HEK293 (cell line): ENCODE results near the gene WDFY2.

Source experiments
- CTCF ChIA-PET: fragments of 350-600 bp; formaldehyde crosslinking; extraction: SDS; loops from one replicate; lab custom pipeline; 2021; ENCODE audit warnings: antibody characterized with exemption; lab: Yijun Ruan, JAX
- POLR2A ChIA-PET: fragments of 300-600 bp; formaldehyde crosslinking; extraction: SDS; loops from one replicate; lab custom pipeline; 2020; ENCODE audit warnings: antibody characterized with exemption, inconsistent platforms; lab: Yijun Ruan, JAX
- H3K27ac ChIP-seq: fragments of 200-500 bp; sonication (Bioruptor generic); 2 replicates; pipeline ENCODE4 v1.5.1; 2014; ENCODE audit warnings: low read depth, low read length, control low read depth, inconsistent platforms; ENCODE audit errors: extremely low read depth
- H3K36me3 ChIP-seq, 2 experiments: fragments of 200-500 bp in 1 of 2; sonication (Bioruptor generic) in 1 of 2; 1 replicate in 1 of 2; 2 replicates in 1 of 2; pipeline ENCODE4 v1.5.1; 2014 to 2017; ENCODE audit warnings: inconsistent platforms in 2 of 2, low read length in 2 of 2; ENCODE audit not compliant: control insufficient read depth in 2 of 2, insufficient read depth in 1 of 2
- H3K4me1 ChIP-seq: fragments of 200-500 bp; sonication (Bioruptor generic); 2 replicates; pipeline ENCODE4 v1.5.1; 2014; ENCODE audit warnings: mild to moderate bottlenecking, low read length, inconsistent platforms; ENCODE audit not compliant: control insufficient read depth, insufficient read depth
- H3K4me3 ChIP-seq: 2 replicates; pipeline ENCODE4 v1.5.1; 2011; ENCODE audit warnings: low read depth, mild to moderate bottlenecking, control low read depth, low read length, moderate library complexity
- H3K9me3 ChIP-seq: fragments of 200-500 bp; sonication (Bioruptor generic); 2 replicates; pipeline ENCODE4 v1.5.1; 2014; ENCODE audit warnings: low read depth, low read length, inconsistent platforms; ENCODE audit not compliant: control insufficient read depth, insufficient read depth
- GLIS2 ChIP-seq: fragments of 450-650 bp; formaldehyde crosslinking; IDR thresholded peaks from 2 replicates; pipeline ENCODE4 v1.5.1; 2016; ENCODE audit warnings: missing biosample characterization, missing genetic modification characterization
- HOXA7 ChIP-seq: sonication (generic); formaldehyde crosslinking; IDR thresholded peaks from 2 replicates; pipeline ENCODE4 v1.8.1; 2022; ENCODE audit warnings: missing genetic modification reagents, borderline replicate concordance
- KLF10 ChIP-seq: fragments of 450-650 bp; IDR thresholded peaks from 2 replicates; pipeline ENCODE4 v1.5.1; 2018; ENCODE audit warnings: missing biosample characterization, mild to moderate bottlenecking, missing genetic modification characterization
- KLF16 ChIP-seq: fragments of 450-650 bp; formaldehyde crosslinking; IDR thresholded peaks from 2 replicates; pipeline ENCODE4 v1.5.1; 2017; ENCODE audit warnings: missing biosample characterization, missing genetic modification characterization
- MYNN ChIP-seq: fragments of 450-650 bp; formaldehyde crosslinking; IDR thresholded peaks from 2 replicates; pipeline ENCODE4 v1.5.1; 2016; ENCODE audit warnings: missing biosample characterization, missing genetic modification characterization, borderline replicate concordance
- ZNF157 ChIP-seq: fragments of 450-650 bp; formaldehyde crosslinking; IDR thresholded peaks from 2 replicates; pipeline ENCODE4 v1.5.1; 2016; ENCODE audit warnings: missing biosample characterization, missing genetic modification characterization
- ZNF221 ChIP-seq: fragments of 450-650 bp; formaldehyde crosslinking; IDR thresholded peaks from 2 replicates; pipeline ENCODE4 v1.5.1; 2017; ENCODE audit warnings: missing biosample characterization, missing genetic modification characterization, borderline replicate concordance
- ZNF274 ChIP-seq, 2 experiments: fragments of 200-500 bp in 1 of 2; fragments of 450-650 bp in 1 of 2; sonication (Bioruptor generic) in 1 of 2; formaldehyde crosslinking in 1 of 2; IDR thresholded peaks; 2 replicates each; pipeline versions ENCODE4 v1.5.1 to v1.6.1; 2014 to 2016; ENCODE audit warnings: borderline replicate concordance in 1 of 2, inconsistent platforms in 1 of 2, low read length in 1 of 2, missing biosample characterization in 1 of 2, missing genetic modification characterization in 1 of 2
- ZNF394 ChIP-seq: fragments of 450-650 bp; formaldehyde crosslinking; IDR thresholded peaks from 2 replicates; pipeline ENCODE4 v1.5.1; 2016; ENCODE audit warnings: missing biosample characterization, missing genetic modification characterization, mild to moderate bottlenecking, moderate library complexity, borderline replicate concordance
- ZNF404 ChIP-seq: fragments of 450-650 bp; formaldehyde crosslinking; IDR thresholded peaks from 2 replicates; pipeline ENCODE4 v1.5.1; 2017; ENCODE audit warnings: missing biosample characterization, missing genetic modification characterization
- ZNF416 ChIP-seq: fragments of 450-650 bp; formaldehyde crosslinking; IDR thresholded peaks from 2 replicates; pipeline ENCODE4 v1.5.1; 2016; ENCODE audit warnings: missing biosample characterization, missing genetic modification characterization
- ZNF433 ChIP-seq: fragments of 450-650 bp; formaldehyde crosslinking; IDR thresholded peaks from 2 replicates; pipeline ENCODE4 v1.5.1; 2016; ENCODE audit warnings: missing biosample characterization, missing genetic modification characterization, low read depth
- ZNF501 ChIP-seq: fragments of 450-650 bp; formaldehyde crosslinking; IDR thresholded peaks from 2 replicates; pipeline ENCODE4 v1.5.1; 2016; ENCODE audit warnings: missing biosample characterization, missing genetic modification characterization
- TF ChIP-seq, protein P1 (sequence below): fragments of 450-650 bp; formaldehyde crosslinking; conservative IDR thresholded peaks from 2 replicates; pipeline ENCODE4 v1.5.1; 2016; ENCODE audit warnings: low read depth, missing biosample characterization, missing genetic modification characterization
- TF ChIP-seq, protein P2 (sequence below): fragments of 450-650 bp; formaldehyde crosslinking; optimal IDR thresholded peaks from 2 replicates; pipeline ENCODE3; 2016; ENCODE audit warnings: missing biosample characterization, mild to moderate bottlenecking, missing genetic modification characterization

WDFY2 gene

DNA sequence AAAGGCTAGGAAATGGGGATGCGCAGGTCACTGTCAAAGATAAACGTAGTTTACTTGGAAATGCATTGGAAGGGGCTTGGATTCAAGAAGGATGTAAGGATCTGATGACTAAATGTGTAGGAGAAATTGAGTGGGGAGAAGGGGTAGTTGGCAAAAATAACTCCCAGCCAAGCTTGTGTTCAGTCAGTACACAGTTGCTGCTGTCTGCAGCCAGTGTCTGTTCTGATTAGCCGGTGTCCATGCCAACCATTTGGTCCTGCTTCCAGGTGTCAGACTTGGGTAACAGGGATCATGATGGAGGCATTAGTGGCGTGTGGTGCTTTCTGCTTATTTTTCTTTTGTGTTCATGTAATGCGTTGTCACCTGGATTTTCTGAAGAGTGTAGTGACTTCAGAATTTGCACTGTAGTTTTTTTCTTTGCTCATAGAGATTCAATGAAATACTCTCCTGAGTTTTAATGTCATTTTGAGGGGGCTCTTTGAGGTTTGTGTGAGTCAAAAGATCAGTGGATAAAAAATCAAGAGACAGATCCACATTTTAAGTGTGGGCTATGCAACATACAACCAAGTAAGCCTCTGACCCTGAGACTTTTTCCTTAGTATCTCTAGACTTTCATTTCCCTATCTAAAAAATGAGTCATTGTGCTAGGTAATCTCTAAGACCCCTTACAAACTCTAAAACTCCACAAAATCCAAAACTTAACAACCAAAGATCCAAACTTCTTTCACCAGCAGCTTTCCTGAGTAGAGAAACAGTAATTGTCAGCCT, 103.9 kb downstream of the WDFY2 start:
- no peak for TF ChIP-seq GLIS2 (tag by site-specific recombination)
- TF ChIP-seq ZNF416 (tag by site-specific recombination) = no peak
- TF ChIP-seq MYNN = no peak
- no peak for TF ChIP-seq KLF10 (tag by site-specific recombination)
- TF ChIP-seq ZNF221 = no peak
- TF ChIP-seq ZNF274 (IDR thresholded peaks at IDR 0.05; ENCODE audit: low read length) = no peak
- no peak for TF ChIP-seq ZNF274 (tag by site-specific recombination; IDR thresholded peaks at IDR 0.05; ENCODE audit: borderline replicate concordance)
- TF ChIP-seq HOXA7 = no peak
- Histone ChIP-seq H3K27ac (no peak overlapping the region), H3K4me3 (no peak overlapping the region), H3K9me3 (no peaks in the 10 kb centered on the region), H3K4me1 (no peaks in the 10 kb centered on the region), H3K36me3 (no peaks in the 10 kb centered on the region)
- POLR2A ChIA-PET = no interaction called here
- CTCF ChIA-PET = no interaction called here

DNA sequence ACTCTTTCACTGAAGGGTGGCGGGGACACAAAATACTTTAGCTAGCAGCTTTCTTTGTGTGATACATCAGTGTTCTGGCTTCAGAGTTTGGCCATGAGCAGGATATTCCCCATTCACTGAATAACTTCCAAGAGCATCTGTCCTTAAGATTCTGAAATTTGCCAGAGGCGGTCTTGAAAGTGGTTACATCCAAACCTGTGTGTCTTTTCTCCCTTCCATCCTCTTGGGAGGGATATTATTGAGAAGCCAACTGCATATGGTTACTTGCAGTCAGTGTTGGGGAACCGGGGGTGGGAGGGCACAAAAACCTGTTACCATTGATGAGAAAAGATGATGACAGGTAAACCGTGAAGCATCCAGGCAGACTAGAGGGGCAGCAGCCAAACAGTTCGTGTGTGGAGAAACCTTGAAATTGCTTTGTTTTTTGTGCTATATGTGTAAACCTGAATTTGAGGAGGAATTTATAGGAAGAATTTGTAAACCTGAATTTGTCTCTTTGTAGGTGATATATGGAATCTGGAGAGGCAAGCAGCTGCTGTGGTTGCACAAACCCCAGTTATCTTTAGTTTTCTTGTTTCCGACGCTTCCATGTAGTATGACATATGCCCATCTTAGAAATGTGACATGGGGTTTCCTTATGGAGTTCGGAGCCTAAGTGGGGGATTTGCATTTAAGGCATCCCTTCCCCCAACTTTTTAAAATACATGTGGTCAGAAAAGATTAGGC, 104.8 kb downstream of the WDFY2 start:
- Histone ChIP-seq H3K36me3 (no peaks in the 10 kb centered on the region), H3K9me3 (no peaks in the 10 kb centered on the region), H3K27ac (no peak overlapping the region), H3K4me3 (no peak overlapping the region), H3K4me1 (no peaks in the 10 kb centered on the region)
- CTCF ChIA-PET = no interaction called here
- TF ChIP-seq, protein P1, sequence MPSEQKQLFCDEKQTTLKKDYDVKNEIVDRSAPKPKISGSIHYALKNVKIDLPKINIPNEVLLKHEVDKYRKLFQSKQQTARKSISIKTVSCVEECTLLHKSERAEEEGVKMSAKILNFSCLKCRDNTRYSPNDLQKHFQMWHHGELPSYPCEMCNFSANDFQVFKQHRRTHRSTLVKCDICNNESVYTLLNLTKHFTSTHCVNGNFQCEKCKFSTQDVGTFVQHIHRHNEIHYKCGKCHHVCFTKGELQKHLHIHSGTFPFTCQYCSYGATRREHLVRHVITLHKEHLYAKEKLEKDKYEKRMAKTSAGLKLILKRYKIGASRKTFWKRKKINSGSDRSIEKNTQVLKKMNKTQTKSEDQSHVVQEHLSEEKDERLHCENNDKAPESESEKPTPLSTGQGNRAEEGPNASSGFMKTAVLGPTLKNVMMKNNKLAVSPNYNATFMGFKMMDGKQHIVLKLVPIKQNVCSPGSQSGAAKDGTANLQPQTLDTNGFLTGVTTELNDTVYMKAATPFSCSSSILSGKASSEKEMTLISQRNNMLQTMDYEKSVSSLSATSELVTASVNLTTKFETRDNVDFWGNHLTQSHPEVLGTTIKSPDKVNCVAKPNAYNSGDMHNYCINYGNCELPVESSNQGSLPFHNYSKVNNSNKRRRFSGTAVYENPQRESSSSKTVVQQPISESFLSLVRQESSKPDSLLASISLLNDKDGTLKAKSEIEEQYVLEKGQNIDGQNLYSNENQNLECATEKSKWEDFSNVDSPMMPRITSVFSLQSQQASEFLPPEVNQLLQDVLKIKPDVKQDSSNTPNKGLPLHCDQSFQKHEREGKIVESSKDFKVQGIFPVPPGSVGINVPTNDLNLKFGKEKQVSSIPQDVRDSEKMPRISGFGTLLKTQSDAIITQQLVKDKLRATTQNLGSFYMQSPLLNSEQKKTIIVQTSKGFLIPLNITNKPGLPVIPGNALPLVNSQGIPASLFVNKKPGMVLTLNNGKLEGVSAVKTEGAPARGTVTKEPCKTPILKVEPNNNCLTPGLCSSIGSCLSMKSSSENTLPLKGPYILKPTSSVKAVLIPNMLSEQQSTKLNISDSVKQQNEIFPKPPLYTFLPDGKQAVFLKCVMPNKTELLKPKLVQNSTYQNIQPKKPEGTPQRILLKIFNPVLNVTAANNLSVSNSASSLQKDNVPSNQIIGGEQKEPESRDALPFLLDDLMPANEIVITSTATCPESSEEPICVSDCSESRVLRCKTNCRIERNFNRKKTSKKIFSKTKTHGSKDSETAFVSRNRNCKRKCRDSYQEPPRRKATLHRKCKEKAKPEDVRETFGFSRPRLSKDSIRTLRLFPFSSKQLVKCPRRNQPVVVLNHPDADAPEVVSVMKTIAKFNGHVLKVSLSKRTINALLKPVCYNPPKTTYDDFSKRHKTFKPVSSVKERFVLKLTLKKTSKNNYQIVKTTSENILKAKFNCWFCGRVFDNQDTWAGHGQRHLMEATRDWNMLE (tag by site-specific recombination) = no peak
- TF ChIP-seq ZNF433 (tag by site-specific recombination) (no peak), HOXA7 (no peak), KLF16 (tag by site-specific recombination) (no peak), ZNF404 (tag by site-specific recombination) (no peak), ZNF157 (no peak), ZNF394 (tag by site-specific recombination) (no peak), ZNF501 (tag by site-specific recombination) (no peak)
- TF ChIP-seq, protein P2, sequence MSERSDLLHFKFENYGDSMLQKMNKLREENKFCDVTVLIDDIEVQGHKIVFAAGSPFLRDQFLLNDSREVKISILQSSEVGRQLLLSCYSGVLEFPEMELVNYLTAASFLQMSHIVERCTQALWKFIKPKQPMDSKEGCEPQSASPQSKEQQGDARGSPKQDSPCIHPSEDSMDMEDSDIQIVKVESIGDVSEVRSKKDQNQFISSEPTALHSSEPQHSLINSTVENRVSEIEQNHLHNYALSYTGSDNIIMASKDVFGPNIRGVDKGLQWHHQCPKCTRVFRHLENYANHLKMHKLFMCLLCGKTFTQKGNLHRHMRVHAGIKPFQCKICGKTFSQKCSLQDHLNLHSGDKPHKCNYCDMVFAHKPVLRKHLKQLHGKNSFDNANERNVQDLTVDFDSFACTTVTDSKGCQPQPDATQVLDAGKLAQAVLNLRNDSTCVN (tag by site-specific recombination) = no peak
- POLR2A ChIA-PET = no interaction called here
